Activated CD4-positive, alpha-beta T cell treated with anti-CD3 and anti-CD28 coated beads, Interleukin-2, amount 10 ng/mL, durations not matched to agents 7 days and 5 days (primary cell): ENCODE results near the gene GRID2. TPM values are rescaled to one million over a fixed set of nuclear protein-coding genes. Genes with fewer than 3 reads are reported as not detected.

Experiments
- CTCF ChIA-PET: fragments of 350-600 bp; sonication (Branson Sonifier 250); formaldehyde crosslinking; loops from one replicate; lab custom pipeline; 2021; ENCODE audit warnings: antibody characterized with exemption; lab: Charles Lee
- POLR2A ChIA-PET: fragments of 350-600 bp; sonication (Branson Sonifier 250); formaldehyde crosslinking; loops from one replicate; lab custom pipeline; 2021; ENCODE audit warnings: antibody characterized with exemption; lab: Charles Lee
- DNase-seq: peaks from one replicate; pipeline ENCODE4 v3.0.0-alpha.2; 2020
- H3K27ac Mint-ChIP-seq: one replicate; pipeline ENCODE4 v1.8.0; 2021; ENCODE audit warnings: mild to moderate bottlenecking, moderate library complexity, mixed read lengths
- H3K27me3 Mint-ChIP-seq: one replicate; pipeline ENCODE4 v1.8.0; 2021; ENCODE audit warnings: mixed read lengths
- H3K36me3 Mint-ChIP-seq: one replicate; pipeline ENCODE4 v1.8.0; 2021; ENCODE audit warnings: low read depth, mixed read lengths
- H3K4me1 Mint-ChIP-seq: one replicate; pipeline ENCODE4 v1.8.0; 2021; ENCODE audit warnings: mixed read lengths
- H3K4me3 Mint-ChIP-seq: one replicate; pipeline ENCODE4 v1.8.0; 2021; ENCODE audit warnings: mild to moderate bottlenecking, moderate library complexity, mixed read lengths
- H3K9me3 Mint-ChIP-seq: one replicate; pipeline ENCODE4 v1.8.0; 2021; ENCODE audit warnings: mixed read lengths
- total RNA-seq, 2 experiments: library from RNA; stranded (reverse); gene quantifications; one replicate each; pipeline ENCODE4 v1.2.3, GENCODE V29; 2021

The GRID2 gene
- total RNA-seq, 2 experiments from 2014 or later = not detected

DNA sequence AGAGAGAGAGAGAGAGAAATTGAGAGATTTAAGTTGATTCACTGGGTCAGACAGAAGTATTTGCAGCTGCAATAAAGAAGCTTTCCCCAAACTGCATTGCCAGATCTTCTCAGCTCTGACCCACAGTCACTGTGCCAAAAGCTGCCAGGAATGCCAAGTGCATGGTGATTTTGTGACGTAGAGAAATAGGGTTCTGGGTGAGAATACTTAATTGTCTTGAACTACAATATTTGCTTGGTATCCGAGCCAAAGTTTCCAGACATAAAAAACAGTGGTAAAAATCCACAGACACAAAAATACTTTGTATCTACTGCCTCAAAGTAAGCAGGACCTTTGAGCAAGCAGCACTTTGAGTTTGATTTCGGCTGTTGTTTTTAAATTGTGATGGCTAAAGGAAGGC is 331.1 kb downstream of the GRID2 start:
- Mint-ChIP-seq H3K4me1 (no peaks in the 10 kb centered on the region), H3K36me3 (no peaks in the 10 kb centered on the region), H3K27me3 (no peaks in the 10 kb centered on the region), H3K27ac (no peak overlapping the region), H3K9me3 (no peaks in the 10 kb centered on the region), H3K4me3 (no peak overlapping the region)
- POLR2A ChIA-PET = no interaction called here
- CTCF ChIA-PET = no interaction called here
- DNase-seq = no peak

DNA sequence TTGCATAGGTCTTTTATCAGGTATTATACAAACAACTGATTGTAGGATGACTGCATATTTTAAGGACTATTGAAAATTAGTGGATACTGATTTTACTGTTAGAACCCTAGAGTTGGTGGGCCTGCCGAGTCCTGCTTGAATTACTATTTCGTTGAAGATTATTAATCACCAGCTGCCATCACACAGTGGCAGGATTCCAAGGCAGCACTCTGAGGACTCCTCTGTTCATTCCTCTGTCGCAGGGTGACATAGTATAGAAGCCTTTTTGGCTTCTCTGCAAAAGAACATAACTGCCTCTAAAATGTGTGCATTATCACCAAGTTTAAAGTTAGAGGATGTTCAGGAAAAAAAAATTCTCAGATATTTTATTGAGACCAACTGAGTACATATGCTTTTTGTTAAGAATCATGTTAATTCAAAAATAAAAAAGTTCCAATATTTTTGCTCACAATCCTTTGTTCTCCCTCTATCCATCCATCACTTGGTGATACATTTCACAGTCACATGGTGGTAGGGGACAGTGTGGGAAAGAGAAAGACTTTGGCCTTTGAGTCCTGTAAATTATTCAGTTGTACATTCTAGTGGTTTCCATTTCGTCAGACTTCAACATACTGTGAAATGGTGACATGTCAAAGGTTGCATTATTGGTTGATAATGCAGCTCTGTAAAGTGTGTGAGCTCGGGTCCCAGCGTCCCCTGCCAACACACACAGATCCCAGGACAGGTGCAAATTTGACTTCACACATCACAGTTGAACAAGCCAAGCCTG is 332.5 kb downstream of the GRID2 start:
- no peaks in the 10 kb centered on the region for H3K9me3 Mint-ChIP-seq

DNA sequence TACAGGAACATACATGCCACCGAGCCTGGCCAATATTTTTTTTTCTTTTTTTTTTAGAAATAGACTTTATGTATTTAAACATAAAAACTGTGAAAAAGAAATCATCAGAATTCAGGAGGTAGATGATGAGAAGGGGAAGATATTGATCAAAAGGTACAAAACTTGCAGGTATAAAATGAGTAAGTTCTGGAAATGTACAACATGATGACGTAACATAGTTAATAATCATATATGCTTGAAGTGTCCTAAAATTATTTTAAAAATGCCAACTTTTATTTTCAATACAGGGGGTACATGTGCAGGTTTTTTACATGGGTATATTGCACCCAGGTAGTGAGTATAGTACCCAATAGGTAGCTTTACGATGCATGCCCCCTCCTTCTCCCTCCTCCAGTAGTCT is 337.6 kb downstream of the GRID2 start:
- CTCF ChIA-PET = no interaction called here
- no peak overlapping the region for H3K4me3 Mint-ChIP-seq
- no peak overlapping the region for H3K27ac Mint-ChIP-seq
- DNase-seq = no peak
- POLR2A ChIA-PET = no interaction called here
- H3K36me3 Mint-ChIP-seq = no peaks in the 10 kb centered on the region
- H3K4me1 Mint-ChIP-seq = no peaks in the 10 kb centered on the region
- H3K9me3 Mint-ChIP-seq = peaks cover 2% of the 10 kb centered on the region
- H3K27me3 Mint-ChIP-seq = no peaks in the 10 kb centered on the region

More for the DNA sequence above, 332.5 kb downstream of the GRID2 start:
- Mint-ChIP-seq H3K27ac (no peak overlapping the region), H3K4me1 (no peaks in the 10 kb centered on the region), H3K36me3 (no peaks in the 10 kb centered on the region), H3K27me3 (no peaks in the 10 kb centered on the region), H3K4me3 (no peak overlapping the region)
- ChIA-PET POLR2A (no interaction called here), CTCF (no interaction called here)
- no peak for DNase-seq

DNA sequence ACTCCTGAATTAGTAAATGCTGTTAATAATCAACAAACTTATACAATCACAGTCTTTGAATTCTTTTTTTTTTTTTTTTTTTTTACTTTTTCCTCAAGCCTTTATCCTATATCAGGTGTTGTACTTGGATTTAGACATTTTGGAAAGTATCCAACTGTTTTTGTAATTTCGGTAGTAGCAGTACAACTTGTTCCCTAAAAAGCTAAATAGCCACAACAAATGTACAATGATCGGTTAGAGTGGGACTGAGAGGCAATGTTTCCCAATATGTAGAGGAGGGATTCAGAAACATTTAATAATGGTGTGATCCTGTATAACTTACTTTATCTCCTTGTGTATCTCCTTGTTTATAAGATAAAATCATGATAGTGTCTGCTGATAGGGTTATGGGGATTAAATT is 343.1 kb downstream of the GRID2 start:
- Mint-ChIP-seq H3K4me1 (no peaks in the 10 kb centered on the region), H3K27me3 (no peaks in the 10 kb centered on the region), H3K27ac (no peak overlapping the region), H3K4me3 (no peak overlapping the region), H3K36me3 (no peaks in the 10 kb centered on the region), H3K9me3 (peaks cover 2% of the 10 kb centered on the region)
- CTCF ChIA-PET = no interaction called here
- POLR2A ChIA-PET = no interaction called here
- DNase-seq = no peak

DNA sequence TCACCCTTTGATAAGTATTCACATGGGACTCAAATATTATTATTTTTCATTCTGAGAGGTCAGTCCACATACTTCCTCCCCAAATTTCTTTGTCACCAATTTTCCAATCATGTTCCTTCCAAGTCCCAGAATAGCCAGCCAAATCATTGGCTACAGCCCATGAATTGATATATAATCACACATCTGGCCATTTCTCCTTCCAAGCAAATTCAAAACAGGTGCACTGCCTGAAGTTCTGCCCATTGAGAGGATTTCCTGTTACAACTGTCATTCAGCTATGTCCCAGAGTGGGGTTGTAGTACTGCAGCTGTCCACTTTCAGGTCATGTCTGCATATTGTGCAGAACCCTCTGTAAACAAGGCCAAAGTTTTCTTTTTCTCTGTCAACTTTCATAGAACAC is 347.8 kb downstream of the GRID2 start:
- Mint-ChIP-seq H3K9me3 (no peaks in the 10 kb centered on the region), H3K4me3 (no peak overlapping the region), H3K4me1 (no peaks in the 10 kb centered on the region), H3K27me3 (no peaks in the 10 kb centered on the region), H3K27ac (no peak overlapping the region), H3K36me3 (no peaks in the 10 kb centered on the region)
- POLR2A ChIA-PET = no interaction called here
- CTCF ChIA-PET = no interaction called here
- no peak for DNase-seq

DNA sequence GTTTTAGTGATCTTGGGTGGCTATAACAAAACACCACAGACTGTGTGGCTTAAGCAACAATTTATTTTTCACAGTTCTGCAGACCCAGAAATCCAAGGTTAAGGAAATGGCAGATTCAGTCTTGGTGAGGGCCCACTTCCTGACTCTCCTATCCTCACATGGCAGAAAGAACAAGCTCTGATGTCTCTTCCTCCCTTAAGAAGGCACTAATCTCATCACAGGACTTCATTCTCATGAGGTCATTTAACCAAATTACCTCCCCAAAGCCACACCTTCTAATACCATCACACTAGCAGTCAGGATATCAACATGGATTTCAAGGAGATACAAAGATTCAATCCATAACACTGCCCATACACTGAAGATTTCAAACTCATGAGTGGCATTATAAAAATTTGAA is 350.3 kb downstream of the GRID2 start:
- POLR2A ChIA-PET = interaction anchor here (0.5 kb wide), 1 partner anchor 1383 kb away, joined by 3 read pairs; no protein-coding TSS in a partner anchor
- H3K36me3 Mint-ChIP-seq = no peaks in the 10 kb centered on the region
- no peak overlapping the region for H3K4me3 Mint-ChIP-seq
- no peaks in the 10 kb centered on the region for H3K27me3 Mint-ChIP-seq
- DNase-seq = no peak
- H3K9me3 Mint-ChIP-seq = no peaks in the 10 kb centered on the region
- CTCF ChIA-PET = no interaction called here
- no peaks in the 10 kb centered on the region for H3K4me1 Mint-ChIP-seq
- no peak overlapping the region for H3K27ac Mint-ChIP-seq

DNA sequence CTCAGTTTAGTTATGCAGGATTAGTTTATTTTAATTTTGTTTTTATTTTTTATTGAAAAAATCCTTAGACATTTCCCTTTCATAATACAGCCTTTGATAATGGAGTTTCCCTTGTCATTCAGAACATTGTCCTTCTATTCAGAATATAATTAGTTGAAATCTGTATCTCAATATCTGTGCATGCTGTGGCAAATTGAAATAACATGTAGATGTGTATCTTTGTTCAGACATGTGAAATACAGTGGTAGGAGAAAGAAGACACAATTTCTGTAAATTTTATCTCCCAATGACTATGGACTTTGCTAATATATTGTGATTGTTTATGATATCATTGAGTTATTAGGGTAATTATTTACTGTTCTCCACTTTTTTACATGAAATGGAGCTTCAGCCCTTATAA is 353.9 kb downstream of the GRID2 start:
- Mint-ChIP-seq H3K36me3 (no peaks in the 10 kb centered on the region), H3K27me3 (no peaks in the 10 kb centered on the region), H3K9me3 (no peaks in the 10 kb centered on the region), H3K4me1 (no peaks in the 10 kb centered on the region), H3K27ac (no peak overlapping the region), H3K4me3 (no peak overlapping the region)
- CTCF ChIA-PET = no interaction called here
- no peak for DNase-seq
- POLR2A ChIA-PET = no interaction called here

DNA sequence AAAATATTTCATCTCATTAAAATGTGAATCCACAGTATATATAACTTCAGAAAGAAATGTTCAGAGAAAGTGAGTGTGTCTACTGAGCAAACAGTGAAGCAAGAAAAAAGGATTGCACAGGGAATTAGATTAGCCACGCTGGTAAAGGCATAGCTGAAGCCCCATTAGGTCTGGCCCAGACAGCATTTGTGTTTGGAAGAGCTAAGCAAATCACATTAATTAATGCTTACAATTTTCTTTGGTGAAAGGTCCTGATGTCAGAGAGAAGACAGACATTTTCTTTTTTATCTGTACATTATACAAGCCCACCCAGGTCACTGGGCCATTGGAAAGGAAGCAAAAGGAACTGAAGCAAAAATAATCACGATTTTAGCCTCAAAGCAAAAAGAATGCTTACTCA is 354.6 kb downstream of the GRID2 start:
- Mint-ChIP-seq H3K27me3 (no peaks in the 10 kb centered on the region), H3K4me3 (no peak overlapping the region), H3K4me1 (no peaks in the 10 kb centered on the region), H3K36me3 (no peaks in the 10 kb centered on the region), H3K27ac (no peak overlapping the region), H3K9me3 (no peaks in the 10 kb centered on the region)
- POLR2A ChIA-PET = no interaction called here
- CTCF ChIA-PET = no interaction called here
- DNase-seq = no peak

DNA sequence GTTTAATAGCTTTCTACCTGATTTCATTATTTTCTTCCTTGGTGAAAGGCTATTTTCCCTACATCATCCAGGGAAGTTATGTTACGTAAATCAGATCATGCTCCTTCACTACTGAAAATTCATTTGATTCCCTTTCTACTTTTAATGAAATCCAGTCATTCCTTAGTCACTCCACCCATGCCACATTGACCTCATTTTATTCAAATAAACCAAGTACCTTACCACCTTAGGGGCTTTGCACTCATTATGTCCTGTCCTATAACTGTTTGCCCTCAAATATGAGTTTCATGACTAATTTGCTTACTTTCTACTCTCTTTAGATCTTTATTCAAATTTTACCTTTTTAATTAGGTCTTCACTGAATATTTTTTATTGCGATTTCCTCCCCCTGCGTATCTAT is 374.0 kb downstream of the GRID2 start:
- Mint-ChIP-seq H3K4me1 (no peaks in the 10 kb centered on the region), H3K36me3 (no peaks in the 10 kb centered on the region), H3K4me3 (no peak overlapping the region), H3K27ac (no peak overlapping the region), H3K27me3 (no peaks in the 10 kb centered on the region), H3K9me3 (peaks cover 4% of the 10 kb centered on the region)
- CTCF ChIA-PET = no interaction called here
- POLR2A ChIA-PET = no interaction called here
- DNase-seq = no peak

DNA sequence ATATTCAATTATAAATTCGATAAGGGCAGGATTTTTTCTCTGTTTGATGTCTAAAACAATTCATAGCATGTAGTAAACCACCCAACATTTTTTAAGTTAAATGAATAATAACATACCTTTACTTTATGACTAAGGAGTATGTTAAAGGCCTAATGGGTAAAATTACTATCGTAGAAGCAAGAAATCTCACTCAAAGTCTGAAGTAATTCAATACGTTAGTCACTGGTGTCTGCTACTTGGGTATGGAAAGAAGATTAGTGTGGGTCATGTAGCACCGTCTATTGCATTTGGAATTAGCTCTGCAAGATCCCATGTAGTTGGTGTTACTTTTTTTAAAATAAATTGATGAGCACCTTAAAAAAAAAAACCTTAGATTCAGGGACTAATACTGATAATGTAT is 374.5 kb downstream of the GRID2 start:
- H3K9me3 Mint-ChIP-seq = peaks cover 4% of the 10 kb centered on the region
- no peak for DNase-seq
- no peak overlapping the region for H3K4me3 Mint-ChIP-seq
- POLR2A ChIA-PET = no interaction called here
- H3K36me3 Mint-ChIP-seq = no peaks in the 10 kb centered on the region
- no peak overlapping the region for H3K27ac Mint-ChIP-seq
- CTCF ChIA-PET = no interaction called here
- no peaks in the 10 kb centered on the region for H3K4me1 Mint-ChIP-seq
- no peaks in the 10 kb centered on the region for H3K27me3 Mint-ChIP-seq

DNA sequence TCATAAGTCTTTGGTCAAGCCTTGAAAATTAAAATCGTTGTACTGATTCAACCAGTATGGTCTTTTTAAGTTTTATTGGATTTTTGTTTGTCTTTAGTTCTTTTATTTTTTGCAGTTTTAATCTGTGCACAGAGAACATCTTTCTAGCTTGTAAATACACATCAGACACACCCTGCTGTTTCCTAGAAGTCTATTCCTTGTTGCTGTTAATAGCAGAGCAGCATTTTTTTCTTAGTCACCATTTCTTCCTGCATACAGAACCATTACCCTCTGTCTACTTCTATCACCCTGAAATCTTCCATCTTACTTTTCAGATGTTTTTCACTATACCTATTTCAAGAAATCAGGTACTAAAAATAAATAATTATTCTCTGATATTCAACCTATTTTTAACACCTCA is 375.4 kb downstream of the GRID2 start:
- Mint-ChIP-seq H3K4me1 (no peaks in the 10 kb centered on the region), H3K27ac (no peak overlapping the region), H3K9me3 (peaks cover 4% of the 10 kb centered on the region), H3K36me3 (no peaks in the 10 kb centered on the region), H3K27me3 (no peaks in the 10 kb centered on the region), H3K4me3 (no peak overlapping the region)
- DNase-seq = no peak
- ChIA-PET POLR2A (no interaction called here), CTCF (no interaction called here)

DNA sequence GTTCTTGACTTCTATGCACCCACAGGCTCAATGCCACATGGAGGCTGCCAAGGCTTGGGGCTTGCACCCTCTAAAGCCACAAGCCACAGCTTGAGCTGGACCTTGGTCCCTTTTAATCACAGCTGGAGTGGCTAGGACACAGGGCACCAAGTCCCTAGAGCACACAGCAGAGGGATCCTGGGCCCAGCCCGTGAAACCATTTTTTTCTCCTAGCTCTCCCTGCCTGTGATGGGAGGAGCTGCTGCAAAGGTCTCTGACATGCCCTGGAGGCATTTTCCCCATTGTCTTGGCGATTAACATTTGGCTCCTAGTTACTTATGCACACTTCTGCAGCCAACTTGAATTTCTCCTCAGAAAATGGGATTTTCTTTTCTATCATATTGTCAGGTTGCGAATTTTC is 410.9 kb downstream of the GRID2 start:
- Mint-ChIP-seq H3K36me3 (no peaks in the 10 kb centered on the region), H3K4me3 (no peak overlapping the region), H3K9me3 (no peaks in the 10 kb centered on the region), H3K4me1 (no peaks in the 10 kb centered on the region), H3K27ac (no peak overlapping the region), H3K27me3 (no peaks in the 10 kb centered on the region)
- POLR2A ChIA-PET = no interaction called here
- no peak for DNase-seq
- CTCF ChIA-PET = no interaction called here

DNA sequence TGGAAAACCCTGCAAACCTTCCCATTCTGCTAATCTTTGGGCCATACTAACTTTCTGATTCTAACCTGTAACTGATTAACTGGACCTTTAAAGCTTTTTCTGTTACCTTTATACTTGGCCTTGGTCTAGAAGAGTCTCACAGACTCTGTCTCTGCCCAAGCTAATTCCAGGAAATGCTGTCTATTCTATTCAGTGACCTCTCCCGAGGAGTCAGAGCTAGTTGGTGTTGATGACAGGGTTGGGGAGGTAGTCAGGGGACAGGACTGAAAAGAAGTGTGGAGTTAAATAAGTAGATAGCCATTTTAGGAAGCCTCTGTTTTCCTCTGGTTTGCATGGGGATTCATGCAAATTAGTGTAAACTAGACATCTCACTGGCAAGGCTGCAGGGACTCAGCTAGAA is 429.5 kb downstream of the GRID2 start:
- Mint-ChIP-seq H3K9me3 (no peaks in the 10 kb centered on the region), H3K27ac (no peak overlapping the region), H3K27me3 (no peaks in the 10 kb centered on the region), H3K36me3 (no peaks in the 10 kb centered on the region), H3K4me1 (no peaks in the 10 kb centered on the region), H3K4me3 (no peak overlapping the region)
- ChIA-PET CTCF (no interaction called here), POLR2A (no interaction called here)
- DNase-seq = no peak

DNA sequence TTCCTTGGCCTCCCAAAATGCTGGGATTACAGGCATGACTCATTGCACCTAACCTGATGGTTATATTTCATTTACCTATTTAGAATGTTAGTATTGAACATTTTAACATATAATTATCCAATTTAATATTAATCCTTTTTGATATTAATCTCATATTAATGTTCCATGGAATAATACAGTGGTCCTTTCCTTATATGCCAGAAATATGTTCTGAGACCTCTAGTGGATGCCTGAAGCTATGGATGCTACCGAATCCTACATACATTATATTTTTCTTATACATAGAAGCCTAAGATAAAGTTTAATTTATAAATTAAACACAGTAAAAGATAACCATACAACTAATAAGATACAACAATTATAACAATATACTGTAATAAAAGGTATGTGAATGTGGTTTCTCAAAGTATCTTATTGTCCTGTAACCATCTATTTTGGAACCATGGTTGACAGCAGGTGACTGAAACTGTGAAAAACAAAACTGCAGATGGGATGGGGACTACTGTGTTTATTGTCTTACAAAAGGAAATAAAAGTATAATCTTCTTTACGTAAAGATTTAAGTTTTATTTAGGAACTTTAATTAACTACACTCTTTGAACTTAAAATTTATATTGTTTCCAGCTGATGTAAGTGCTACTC is 431.4 kb downstream of the GRID2 start:
- ChIA-PET POLR2A (no interaction called here), CTCF (no interaction called here)
- Mint-ChIP-seq H3K27ac (no peak overlapping the region), H3K27me3 (no peaks in the 10 kb centered on the region), H3K4me3 (no peak overlapping the region), H3K36me3 (no peaks in the 10 kb centered on the region), H3K9me3 (no peaks in the 10 kb centered on the region), H3K4me1 (no peaks in the 10 kb centered on the region)
- DNase-seq = no peak
